OCI-LY7 (cell line): ENCODE measurements around the gene IFNL4. TPM values are rescaled to one million over a fixed set of nuclear protein-coding genes. Genes with fewer than 3 reads are reported as not detected.
"Not testable (repeated sequence)": the region's sequence is repeated elsewhere in the genome, so short reads cannot be mapped to it uniquely, and the experiment has no call there.

Source experiments
- BruUV-seq: library from RNA; stranded (reverse); fragments of 400-500 nt; replicated peaks from 2 replicates; lab custom pipeline; 2021; lab: Mats Ljungman, UMichigan
- CTCF ChIA-PET: fragments of 300-600 bp; sonication (Branson Sonifier 250); formaldehyde crosslinking; loops from one replicate; lab custom pipeline; 2022; ENCODE audit warnings: antibody characterized with exemption; ENCODE audit not compliant: unreplicated experiment; lab: Charles Lee
- POLR2A ChIA-PET: fragments of 300-600 bp; sonication (Branson Sonifier 250); formaldehyde crosslinking; loops from one replicate; lab custom pipeline; 2022; ENCODE audit warnings: antibody characterized with exemption; lab: Charles Lee
- DNase-seq: peaks from one replicate; pipeline ENCODE4 v3.0.0-alpha.2; 2015; ENCODE audit warnings: low spot score
- H2AFZ ChIP-seq: fragments of 200-600 bp; sonication (generic), shearing (Covaris generic); 2 replicates; pipeline ENCODE4 v1.6.1; 2014; ENCODE audit warnings: mild to moderate bottlenecking, antibody characterized with exemption, low read length, moderate library complexity
- H3K27ac ChIP-seq: fragments of 200-600 bp; sonication (generic); 2 replicates; pipeline ENCODE4 v1.5.1; 2014; ENCODE audit warnings: mixed run types, low read depth, mild to moderate bottlenecking, moderate library complexity, low read length, inconsistent platforms; ENCODE audit not compliant: poor library complexity, severe bottlenecking
- H3K36me3 ChIP-seq: fragments of 200-600 bp; sonication (generic); 2 replicates; pipeline ENCODE4 v1.6.1; 2014; ENCODE audit warnings: mild to moderate bottlenecking, antibody characterized with exemption, low read length, moderate library complexity, mixed read lengths; ENCODE audit not compliant: insufficient read depth
- H3K4me1 ChIP-seq: fragments of 200-600 bp; sonication (generic); 2 replicates; pipeline ENCODE4 v1.5.1; 2014; ENCODE audit warnings: mild to moderate bottlenecking, low read length; ENCODE audit not compliant: insufficient read depth, poor library complexity, severe bottlenecking
- H3K4me2 ChIP-seq: fragments of 200-600 bp; sonication (generic); 2 replicates; pipeline ENCODE4 v1.6.1; 2014; ENCODE audit warnings: mild to moderate bottlenecking, low read length
- H3K4me3 ChIP-seq: fragments of 200-600 bp; sonication (generic); 2 replicates; pipeline ENCODE4 v1.5.1; 2014; ENCODE audit warnings: mild to moderate bottlenecking, low read depth, low read length; ENCODE audit not compliant: poor library complexity, severe bottlenecking
- H3K79me2 ChIP-seq: fragments of 200-600 bp; sonication (generic); 2 replicates; pipeline ENCODE4 v1.6.1; 2016; ENCODE audit warnings: low read depth, mild to moderate bottlenecking, low read length, moderate library complexity, mixed read lengths; ENCODE audit not compliant: insufficient read depth
- H3K9me2 ChIP-seq: fragments of 200-600 bp; sonication (generic); 2 replicates; pipeline ENCODE4 v1.6.1; 2016; ENCODE audit warnings: mild to moderate bottlenecking, low read length, mixed read lengths; ENCODE audit not compliant: insufficient read depth
- H3K9me3 ChIP-seq: fragments of 200-600 bp; sonication (generic); 2 replicates; pipeline ENCODE4 v1.6.1; 2014; ENCODE audit warnings: mild to moderate bottlenecking, mixed run types, low read length, mixed read lengths
- H4K20me1 ChIP-seq: fragments of 200-600 bp; sonication (generic); 2 replicates; pipeline ENCODE4 v1.6.1; 2014; ENCODE audit warnings: mild to moderate bottlenecking, antibody characterized with exemption, low read length, moderate library complexity, mixed read lengths; ENCODE audit not compliant: insufficient read depth
- EZH2phosphoT487 ChIP-seq: fragments of 200-600 bp; sonication (generic); IDR thresholded peaks from 2 replicates; pipeline ENCODE4 v1.6.1; 2018; ENCODE audit warnings: low read depth, borderline replicate concordance, mild to moderate bottlenecking, mixed run types, antibody characterized with exemption, low read length, moderate library complexity, mixed read lengths
- intact Hi-C: fragments of 100-400 bp; cut with micrococcal nuclease; formaldehyde crosslinking; loops from one replicate; pipeline ENCODE4 v1.10.0; 2022; ENCODE audit not compliant: unreplicated experiment
- total RNA-seq, 2 experiments: library from RNA; depleted of rRNA in 1 of 2; stranded (reverse); fragments of >200 nt in 1 of 2; shearing (Covaris generic) in 1 of 2; gene quantifications; 2 replicates each; pipeline ENCODE4 v1.2.3, GENCODE V29; 2014 to 2022
- TF ChIP-seq, protein P1 (sequence below): fragments of 200-600 bp; sonication (generic); conservative IDR thresholded peaks from 2 replicates; pipeline ENCODE4 v1.5.1; 2014; ENCODE audit warnings: mild to moderate bottlenecking, antibody characterized with exemption, low read length, moderate library complexity, mixed read lengths

IFNL4 gene
- total RNA-seq, 2 experiments from 2014 or later: not detected

DNA sequence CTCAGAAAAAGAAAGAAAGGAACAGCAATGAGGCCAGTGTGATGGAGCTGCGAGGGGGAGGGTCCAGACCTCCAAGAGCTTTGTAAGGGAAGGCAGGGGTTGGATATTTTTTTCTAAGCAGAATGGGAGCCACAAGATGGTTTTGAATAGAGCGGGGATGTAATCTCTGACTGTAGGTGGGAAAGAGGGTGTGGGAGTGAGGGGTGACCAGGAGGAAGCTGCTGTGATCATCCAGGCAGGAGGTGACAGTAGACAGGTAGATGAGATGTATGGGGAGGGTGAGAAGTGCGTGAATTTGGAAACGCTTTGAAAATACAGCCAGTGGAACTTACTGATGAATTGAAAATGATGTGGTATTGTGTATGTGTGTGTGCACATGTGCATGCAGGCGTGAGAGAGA lies 26.9 kb upstream of the IFNL4 start:
- Histone ChIP-seq H3K79me2 (no peaks in the 10 kb centered on the region), H3K36me3 (no peaks in the 10 kb centered on the region), H3K4me2 (no peak overlapping the region), H3K27ac (no peak overlapping the region), H3K4me1 (no peaks in the 10 kb centered on the region), H3K4me3 (no peak overlapping the region), H2AFZ (no peak overlapping the region), H3K9me3 (no peaks in the 10 kb centered on the region), H4K20me1 (no peaks in the 10 kb centered on the region), H3K9me2 (no peaks in the 10 kb centered on the region)
- ChIA-PET POLR2A (no interaction called here), CTCF (no interaction called here)
- intact Hi-C loops: no loop called here
- BruUV-seq: no TSS peak
- no peak for DNase-seq
- TF ChIP-seq, protein P1, sequence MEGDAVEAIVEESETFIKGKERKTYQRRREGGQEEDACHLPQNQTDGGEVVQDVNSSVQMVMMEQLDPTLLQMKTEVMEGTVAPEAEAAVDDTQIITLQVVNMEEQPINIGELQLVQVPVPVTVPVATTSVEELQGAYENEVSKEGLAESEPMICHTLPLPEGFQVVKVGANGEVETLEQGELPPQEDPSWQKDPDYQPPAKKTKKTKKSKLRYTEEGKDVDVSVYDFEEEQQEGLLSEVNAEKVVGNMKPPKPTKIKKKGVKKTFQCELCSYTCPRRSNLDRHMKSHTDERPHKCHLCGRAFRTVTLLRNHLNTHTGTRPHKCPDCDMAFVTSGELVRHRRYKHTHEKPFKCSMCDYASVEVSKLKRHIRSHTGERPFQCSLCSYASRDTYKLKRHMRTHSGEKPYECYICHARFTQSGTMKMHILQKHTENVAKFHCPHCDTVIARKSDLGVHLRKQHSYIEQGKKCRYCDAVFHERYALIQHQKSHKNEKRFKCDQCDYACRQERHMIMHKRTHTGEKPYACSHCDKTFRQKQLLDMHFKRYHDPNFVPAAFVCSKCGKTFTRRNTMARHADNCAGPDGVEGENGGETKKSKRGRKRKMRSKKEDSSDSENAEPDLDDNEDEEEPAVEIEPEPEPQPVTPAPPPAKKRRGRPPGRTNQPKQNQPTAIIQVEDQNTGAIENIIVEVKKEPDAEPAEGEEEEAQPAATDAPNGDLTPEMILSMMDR: no peak
- no peak for TF ChIP-seq EZH2phosphoT487

DNA sequence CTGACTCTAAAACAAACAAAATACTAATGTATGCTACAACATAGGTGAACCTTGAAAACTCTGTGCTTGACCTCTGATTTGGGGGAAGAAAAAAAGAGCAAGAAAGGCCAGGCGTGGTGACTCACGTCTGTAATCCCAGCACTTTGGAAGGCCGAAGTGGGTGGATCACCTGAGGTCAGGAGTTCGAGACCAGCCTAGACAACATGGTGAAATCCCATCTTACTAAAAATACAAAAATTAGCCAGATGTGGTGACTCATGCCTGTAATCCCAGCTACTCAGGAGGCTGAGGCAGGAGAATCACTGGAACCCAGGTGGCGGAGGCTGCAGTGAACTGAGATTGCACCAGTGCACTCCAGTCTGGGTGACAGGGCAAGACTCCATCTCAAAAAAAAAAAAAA lies 25.2 kb upstream of the IFNL4 start:
- POLR2A ChIA-PET, H3K79me2 ChIP-seq, H2AFZ ChIP-seq, CTCF ChIA-PET, intact Hi-C loops, H3K36me3 ChIP-seq, DNase-seq, H3K9me2 ChIP-seq, H3K4me3 ChIP-seq, H3K4me2 ChIP-seq, H4K20me1 ChIP-seq, BruUV-seq, H3K27ac ChIP-seq, H3K9me3 ChIP-seq, H3K4me1 ChIP-seq: not testable (repeated sequence)

DNA sequence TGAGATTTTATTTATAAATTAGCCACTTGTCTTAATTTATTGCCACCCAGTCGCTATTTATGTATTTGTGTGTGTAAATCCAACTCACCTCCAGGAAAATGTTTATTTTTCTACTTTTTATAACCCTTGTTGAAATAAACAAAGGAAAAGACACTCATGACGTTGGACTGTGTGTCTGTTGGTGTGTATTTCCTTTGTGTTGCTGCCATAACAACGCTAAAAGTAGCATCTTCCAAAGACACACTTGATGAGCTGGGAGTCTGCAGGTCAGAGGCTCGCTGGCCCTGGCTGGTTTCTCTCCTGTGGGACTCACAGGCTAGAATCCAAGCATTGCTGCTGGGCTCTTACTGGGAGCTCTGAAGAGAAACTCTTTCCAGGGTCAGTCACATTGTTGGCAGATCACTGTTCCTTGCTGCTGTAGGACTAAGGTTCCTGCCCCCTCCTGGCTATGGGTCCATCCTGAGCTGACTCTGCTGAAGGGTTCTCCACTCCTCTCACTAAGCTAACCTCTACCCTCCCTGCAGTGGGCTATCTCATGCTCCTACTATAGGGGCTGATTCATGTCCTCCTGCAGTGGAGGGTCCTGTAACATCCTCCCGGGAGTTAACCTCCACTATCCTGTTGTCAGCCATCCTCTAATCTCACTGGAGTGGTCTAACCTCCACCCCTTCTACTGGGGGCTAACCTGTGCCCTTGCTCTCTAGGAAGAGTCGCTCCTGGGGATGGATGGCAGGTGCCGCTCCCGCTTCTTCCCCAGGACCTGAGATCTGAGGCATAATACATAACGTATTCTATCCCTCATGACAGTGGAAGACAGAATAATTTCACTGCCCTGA lies 21.6 kb upstream of the IFNL4 start:
- Histone ChIP-seq H3K4me3 (no peak overlapping the region), H4K20me1 (no peaks in the 10 kb centered on the region), H3K4me1 (no peaks in the 10 kb centered on the region), H3K79me2 (no peaks in the 10 kb centered on the region), H3K27ac (no peak overlapping the region), H3K9me2 (no peaks in the 10 kb centered on the region), H3K9me3 (no peaks in the 10 kb centered on the region), H3K36me3 (no peaks in the 10 kb centered on the region), H3K4me2 (no peak overlapping the region), H2AFZ (no peak overlapping the region)
- intact Hi-C loops: no loop called here
- no peak for DNase-seq
- no peak for TF ChIP-seq EZH2phosphoT487
- TF ChIP-seq, protein P1: no peak
- CTCF ChIA-PET: no interaction called here
- BruUV-seq: no TSS peak
- POLR2A ChIA-PET: no interaction called here

DNA sequence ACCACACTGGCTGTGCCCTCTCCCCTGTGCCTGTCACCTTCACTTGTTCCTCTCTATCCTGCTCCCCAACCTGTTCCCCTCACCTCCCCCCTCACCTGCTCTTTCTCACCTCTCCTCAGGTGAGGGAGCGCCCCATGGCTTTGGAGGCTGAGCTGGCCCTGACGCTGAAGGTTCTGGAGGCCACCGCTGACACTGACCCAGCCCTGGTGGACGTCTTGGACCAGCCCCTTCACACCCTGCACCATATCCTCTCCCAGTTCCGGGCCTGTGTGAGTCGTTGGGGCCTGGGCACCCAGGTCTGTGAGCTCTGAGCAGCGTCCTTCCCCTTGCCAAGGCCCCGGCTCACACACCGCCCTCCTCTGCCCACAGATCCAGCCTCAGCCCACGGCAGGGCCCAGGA lies 20.7 kb upstream of the IFNL4 start:
- H3K9me2 ChIP-seq, DNase-seq, H3K79me2 ChIP-seq, H3K36me3 ChIP-seq, H3K9me3 ChIP-seq, H3K4me3 ChIP-seq, BruUV-seq, H2AFZ ChIP-seq, CTCF ChIA-PET, H3K4me1 ChIP-seq, intact Hi-C loops, H3K27ac ChIP-seq, H4K20me1 ChIP-seq, H3K4me2 ChIP-seq, POLR2A ChIA-PET: not testable (repeated sequence)

DNA sequence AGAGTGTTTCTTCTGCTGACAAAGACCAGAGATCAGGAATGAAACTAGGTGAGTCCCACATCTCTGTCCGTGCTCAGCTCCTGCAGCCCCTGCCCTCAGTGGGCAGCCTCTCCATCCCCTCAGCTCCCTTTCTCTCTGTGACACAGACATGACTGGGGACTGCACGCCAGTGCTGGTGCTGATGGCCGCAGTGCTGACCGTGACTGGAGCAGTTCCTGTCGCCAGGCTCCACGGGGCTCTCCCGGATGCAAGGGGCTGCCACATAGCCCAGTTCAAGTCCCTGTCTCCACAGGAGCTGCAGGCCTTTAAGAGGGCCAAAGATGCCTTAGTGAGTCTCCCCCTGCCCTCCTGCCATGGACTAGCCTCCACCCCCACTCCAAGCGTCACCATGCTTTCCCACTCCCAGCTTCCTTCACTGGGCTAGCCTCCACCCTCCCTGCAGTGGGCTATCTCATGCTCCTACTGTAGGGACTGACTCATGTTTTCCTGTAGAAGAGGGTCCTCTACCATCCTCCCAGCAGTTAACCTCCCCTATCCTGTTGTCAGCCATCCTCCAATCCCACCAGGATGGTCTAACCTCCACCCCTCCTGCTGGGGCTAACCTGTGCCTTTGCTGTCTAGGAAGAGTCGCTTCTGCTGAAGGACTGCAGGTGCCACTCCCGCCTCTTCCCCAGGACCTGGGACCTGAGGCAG lies 20.0 kb upstream of the IFNL4 start:
- not testable (repeated sequence) for BruUV-seq

More for the DNA sequence above, 20.0 kb upstream of the IFNL4 start:
- H2AFZ ChIP-seq, H3K4me2 ChIP-seq, POLR2A ChIA-PET, H3K9me2 ChIP-seq, H3K79me2 ChIP-seq, H3K9me3 ChIP-seq, H3K4me1 ChIP-seq, H3K27ac ChIP-seq, DNase-seq, H3K4me3 ChIP-seq, H3K36me3 ChIP-seq, intact Hi-C loops, H4K20me1 ChIP-seq: not testable (repeated sequence)
- CTCF ChIA-PET: interaction anchor here (0.5 kb wide), 1 partner anchor 898 kb away, joined by 3 read pairs; no protein-coding TSS in a partner anchor
